DND-41 (cell line): Measurements from ENCODE around the gene ARPC2.
"Not testable (repeated sequence)": the region's sequence is repeated elsewhere in the genome, so short reads cannot be mapped to it uniquely, and the experiment has no call there.

ENCODE experiments used
- ATAC-seq: fragments of 200-7000 bp; cut with Tn5 transposase; 3 replicates; pipeline ENCODE4 v1.9.1; 2021; ENCODE audit warnings: low read depth; ENCODE audit not compliant: insufficient read depth
- DNase-seq: peaks from one replicate; pipeline ENCODE4 v3.0.0-alpha.2; 2020
- H2AFZ ChIP-seq: 2 replicates; pipeline ENCODE4 v1.6.0; 2012; ENCODE audit warnings: low read depth, low read length
- H3K27ac ChIP-seq: 2 replicates; pipeline ENCODE4 v1.5.1; 2012; ENCODE audit warnings: low read length, inconsistent platforms
- H3K27me3 ChIP-seq: fragments of 200-600 bp; sonication (generic); 2 replicates; pipeline ENCODE4 v1.6.0; 2012; ENCODE audit warnings: low read length, mild to moderate bottlenecking, inconsistent platforms; ENCODE audit not compliant: insufficient read depth, poor library complexity
- H3K36me3 ChIP-seq: 2 replicates; pipeline ENCODE4 v1.5.1; 2012; ENCODE audit warnings: low read length, inconsistent platforms; ENCODE audit not compliant: insufficient read depth
- H3K4me1 ChIP-seq: 2 replicates; pipeline ENCODE4 v1.5.1; 2012; ENCODE audit warnings: mild to moderate bottlenecking, low read length; ENCODE audit not compliant: insufficient read depth
- H3K4me2 ChIP-seq: 2 replicates; pipeline ENCODE4 v1.6.0; 2012; ENCODE audit warnings: mild to moderate bottlenecking, moderate library complexity, low read length, inconsistent platforms; ENCODE audit not compliant: insufficient read depth
- H3K4me3 ChIP-seq, 2 experiments: fragments of 200-600 bp in 1 of 2; shearing (Covaris generic) in 1 of 2; 2 replicates each; pipeline ENCODE4 v1.5.1; 2012 to 2016; ENCODE audit warnings: inconsistent platforms in 2 of 2, low read length in 2 of 2, mild to moderate bottlenecking in 2 of 2, low read depth in 1 of 2, moderate library complexity in 1 of 2
- H3K79me2 ChIP-seq: 2 replicates; pipeline ENCODE4 v1.6.0; 2012; ENCODE audit warnings: low read length, inconsistent platforms; ENCODE audit not compliant: insufficient read depth
- H3K9ac ChIP-seq: 2 replicates; pipeline ENCODE4 v1.6.0; 2012; ENCODE audit warnings: low read depth, mild to moderate bottlenecking, inconsistent platforms, low read length, moderate library complexity
- H3K9me3 ChIP-seq: 2 replicates; pipeline ENCODE4 v1.5.1; 2012; ENCODE audit warnings: low read length, moderate library complexity, mild to moderate bottlenecking, inconsistent platforms; ENCODE audit not compliant: insufficient read depth, severe bottlenecking
- H4K20me1 ChIP-seq: 2 replicates; pipeline ENCODE4 v1.6.0; 2012; ENCODE audit warnings: low read length; ENCODE audit not compliant: insufficient read depth
- EZH2 ChIP-seq: IDR thresholded peaks from 3 replicates; pipeline ENCODE4 v1.6.1; 2012; ENCODE audit warnings: borderline replicate concordance, low read depth, mild to moderate bottlenecking, moderate library complexity, low read length, inconsistent platforms; ENCODE audit not compliant: severe bottlenecking
- TF ChIP-seq, protein P1 (sequence below): IDR thresholded peaks from 2 replicates; pipeline ENCODE4 v1.5.1; 2012; ENCODE audit warnings: borderline replicate concordance, low read length, moderate library complexity, mild to moderate bottlenecking; ENCODE audit not compliant: poor library complexity, severe bottlenecking; ENCODE audit errors: extremely low read depth

Gene ARPC2

DNA sequence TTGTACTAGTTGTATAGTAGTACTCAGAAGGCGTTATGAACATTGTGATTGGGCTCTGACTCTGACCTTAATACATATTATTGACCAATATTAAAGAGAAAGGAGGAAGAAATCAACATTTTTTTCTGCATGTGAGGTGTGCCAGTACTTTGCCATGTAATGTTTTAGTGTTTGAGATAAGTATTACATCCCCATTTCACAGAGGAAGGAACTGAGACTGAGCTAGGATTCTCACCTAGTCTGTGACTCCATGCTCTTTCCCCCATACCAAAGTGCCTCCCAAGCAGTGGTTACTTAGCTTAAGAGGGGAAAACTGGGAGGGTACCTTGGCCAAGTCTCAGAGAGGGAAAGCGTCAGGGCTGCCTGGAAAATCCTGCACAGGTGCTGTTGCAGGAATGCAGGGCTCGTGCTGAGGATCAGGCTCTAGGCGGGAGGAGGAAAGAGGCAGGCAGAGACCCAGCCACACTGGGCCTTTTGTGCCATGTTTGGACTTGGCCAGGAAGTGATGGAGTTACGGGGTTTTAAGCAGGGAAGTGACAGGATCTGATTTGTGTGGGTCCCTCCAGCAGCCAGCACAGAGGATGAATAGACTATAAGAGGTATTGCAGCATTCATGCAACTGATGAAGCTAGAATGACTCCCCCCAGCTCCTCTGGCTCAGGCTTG, 55.0 kb downstream of the ARPC2 start:
- H3K79me2 ChIP-seq: peaks cover 44% of the 10 kb centered on the region
- peak overlapping the region in 1 of 2 experiments; percentile 99; a peak in 2 of 4 replicates for H3K4me3 ChIP-seq
- H2AFZ ChIP-seq: no peak overlapping the region
- TF ChIP-seq EZH2: no peak
- TF ChIP-seq, protein P1, sequence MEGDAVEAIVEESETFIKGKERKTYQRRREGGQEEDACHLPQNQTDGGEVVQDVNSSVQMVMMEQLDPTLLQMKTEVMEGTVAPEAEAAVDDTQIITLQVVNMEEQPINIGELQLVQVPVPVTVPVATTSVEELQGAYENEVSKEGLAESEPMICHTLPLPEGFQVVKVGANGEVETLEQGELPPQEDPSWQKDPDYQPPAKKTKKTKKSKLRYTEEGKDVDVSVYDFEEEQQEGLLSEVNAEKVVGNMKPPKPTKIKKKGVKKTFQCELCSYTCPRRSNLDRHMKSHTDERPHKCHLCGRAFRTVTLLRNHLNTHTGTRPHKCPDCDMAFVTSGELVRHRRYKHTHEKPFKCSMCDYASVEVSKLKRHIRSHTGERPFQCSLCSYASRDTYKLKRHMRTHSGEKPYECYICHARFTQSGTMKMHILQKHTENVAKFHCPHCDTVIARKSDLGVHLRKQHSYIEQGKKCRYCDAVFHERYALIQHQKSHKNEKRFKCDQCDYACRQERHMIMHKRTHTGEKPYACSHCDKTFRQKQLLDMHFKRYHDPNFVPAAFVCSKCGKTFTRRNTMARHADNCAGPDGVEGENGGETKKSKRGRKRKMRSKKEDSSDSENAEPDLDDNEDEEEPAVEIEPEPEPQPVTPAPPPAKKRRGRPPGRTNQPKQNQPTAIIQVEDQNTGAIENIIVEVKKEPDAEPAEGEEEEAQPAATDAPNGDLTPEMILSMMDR: no peak
- peaks cover 13% of the 10 kb centered on the region; the same call in 1 of the 2 replicates for H4K20me1 ChIP-seq
- H3K9ac ChIP-seq: peak overlapping the region; percentile 90; the same call in 1 of the 2 replicates
- H3K4me2 ChIP-seq: peak overlapping the region; percentile 96
- H3K27me3 ChIP-seq: no peaks in the 10 kb centered on the region
- H3K36me3 ChIP-seq: peaks cover 57% of the 10 kb centered on the region
- no peak for DNase-seq
- H3K27ac ChIP-seq: no peak overlapping the region
- H3K4me1 ChIP-seq: peaks cover 36% of the 10 kb centered on the region
- ATAC-seq: no peak
- no peaks in the 10 kb centered on the region for H3K9me3 ChIP-seq

DNA sequence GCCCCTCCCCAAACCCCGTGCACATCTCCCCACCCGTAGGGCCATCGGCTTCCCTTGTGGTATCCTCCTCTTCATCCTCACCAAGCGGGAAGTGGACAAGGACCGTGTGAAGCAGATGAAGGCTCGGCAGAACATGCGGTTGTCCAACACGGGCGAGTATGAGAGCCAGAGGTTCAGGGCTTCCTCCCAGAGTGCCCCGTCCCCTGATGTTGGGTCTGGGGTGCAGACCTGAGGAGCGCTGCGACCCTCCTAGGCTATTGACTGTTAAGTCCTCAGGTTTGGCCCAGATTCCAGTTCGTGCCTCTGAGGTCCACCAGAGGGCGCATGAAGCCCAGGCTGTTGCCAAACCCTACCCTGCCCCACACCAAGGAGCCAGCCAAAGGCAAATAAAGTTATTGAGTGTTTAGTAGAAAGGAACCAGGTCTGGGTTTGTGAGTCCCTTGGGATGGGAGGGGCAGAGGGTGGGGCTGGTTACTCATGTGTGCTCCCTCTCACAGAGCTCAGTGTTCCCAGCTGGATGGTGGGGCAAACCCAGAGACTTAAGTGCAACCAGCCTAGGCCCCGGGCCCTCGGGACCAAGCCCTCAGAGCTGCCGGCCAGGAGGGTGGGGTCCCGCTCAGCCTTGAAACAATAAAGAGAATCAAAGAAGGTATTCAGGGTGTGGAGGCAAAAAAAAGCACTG, 55.7 kb downstream of the ARPC2 start:
- DNase-seq (peak; percentile 81), ATAC-seq (peak; percentile 36)
- Histone ChIP-seq H3K9me3 (no peaks in the 10 kb centered on the region), H3K4me1 (peaks cover 33% of the 10 kb centered on the region), H3K9ac (no peak overlapping the region), H3K27ac (no peak overlapping the region), H3K79me2 (peaks cover 39% of the 10 kb centered on the region), H3K27me3 (no peaks in the 10 kb centered on the region), H4K20me1 (peaks cover 10% of the 10 kb centered on the region; the same call in 1 of the 2 replicates), H2AFZ (no peak overlapping the region), H3K4me2 (peak overlapping the region; percentile 37), H3K36me3 (peaks cover 57% of the 10 kb centered on the region), H3K4me3 (no peak overlapping the region)
- no peak for TF ChIP-seq EZH2
- TF ChIP-seq, protein P1: peak; percentile 93

DNA sequence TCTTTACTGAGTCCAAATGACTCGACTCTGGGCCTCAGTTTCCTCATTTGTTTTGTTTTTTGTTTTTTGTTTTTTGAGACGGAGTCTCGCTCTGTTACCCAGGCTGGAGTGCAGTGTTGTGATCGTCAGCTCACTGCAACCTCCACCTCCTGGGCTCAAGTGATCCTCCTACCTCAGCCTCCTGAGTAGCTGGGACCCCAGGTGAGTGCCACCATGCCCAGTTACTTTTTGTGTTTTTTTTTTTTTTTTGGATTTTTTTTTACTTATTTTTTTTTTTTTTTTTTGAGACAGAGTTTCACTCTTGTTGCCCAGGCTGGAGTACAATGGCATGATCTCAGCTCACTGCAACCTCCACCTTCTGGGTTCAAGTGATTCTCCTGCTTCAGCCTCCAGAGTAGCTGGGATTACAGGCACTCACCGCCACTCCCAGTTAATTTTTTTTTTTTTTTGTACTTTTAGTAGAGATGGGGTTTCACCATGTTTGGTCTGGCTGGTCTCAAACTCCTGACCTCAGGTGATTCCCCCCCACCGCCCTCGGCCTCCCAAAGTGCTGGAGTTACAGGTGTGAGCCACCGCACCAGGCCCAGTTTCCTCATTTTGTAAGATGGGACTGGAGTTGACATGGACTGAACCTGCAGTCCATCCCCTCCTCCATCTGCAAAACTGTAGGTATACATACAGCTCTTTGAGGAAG, 56.4 kb downstream of the ARPC2 start:
- Histone ChIP-seq H3K36me3 (peaks cover 57% of the 10 kb centered on the region), H3K79me2 (peaks cover 36% of the 10 kb centered on the region), H3K4me1 (peaks cover 32% of the 10 kb centered on the region)
- not testable (repeated sequence) for H3K9me3 ChIP-seq, H3K9ac ChIP-seq, H3K27ac ChIP-seq, ATAC-seq, H4K20me1 ChIP-seq, H2AFZ ChIP-seq, H3K4me2 ChIP-seq, H3K27me3 ChIP-seq, DNase-seq, H3K4me3 ChIP-seq

DNA sequence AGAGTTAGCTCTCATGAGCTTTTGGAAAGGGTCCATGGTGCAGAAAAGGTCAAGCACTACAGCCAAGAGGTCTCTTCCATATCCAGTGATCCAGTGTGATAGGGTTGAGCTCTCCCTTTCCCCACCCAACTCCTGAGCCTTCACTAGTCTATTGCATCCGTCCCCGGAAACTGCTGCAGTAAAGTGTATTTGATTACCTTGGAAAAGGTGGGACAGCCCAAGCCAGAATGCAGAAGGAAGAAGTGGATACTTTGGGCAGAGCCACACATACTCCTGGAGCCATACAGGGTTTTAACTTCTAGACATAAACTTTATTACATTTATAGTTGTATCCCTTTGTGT, 56.9 kb downstream of the ARPC2 start:
- no peak for ATAC-seq
- no peak overlapping the region for H2AFZ ChIP-seq
- no peak overlapping the region for H3K4me3 ChIP-seq
- DNase-seq: no peak
- TF ChIP-seq EZH2: no peak
- TF ChIP-seq, protein P1: no peak
- peaks cover 59% of the 10 kb centered on the region for H3K36me3 ChIP-seq
- H3K9ac ChIP-seq: no peak overlapping the region
- peaks cover 9% of the 10 kb centered on the region; the same call in 1 of the 2 replicates for H4K20me1 ChIP-seq
- no peak overlapping the region for H3K4me2 ChIP-seq
- no peaks in the 10 kb centered on the region for H3K27me3 ChIP-seq
- peaks cover 29% of the 10 kb centered on the region for H3K4me1 ChIP-seq
- no peak overlapping the region for H3K27ac ChIP-seq
- no peaks in the 10 kb centered on the region for H3K9me3 ChIP-seq
- peaks cover 34% of the 10 kb centered on the region for H3K79me2 ChIP-seq
